GM23338 (cell line): ENCODE data around the gene RNF214. TPM values are rescaled to one million over a fixed set of nuclear protein-coding genes. Genes with fewer than 3 reads are reported as not detected.

Experiments
- ATAC-seq: fragments of 200-7000 bp; cut with Tn5 transposase; 3 replicates; pipeline ENCODE4 v1.9.1; 2020
- DNase-seq: peaks from one replicate; pipeline ENCODE4 v3.0.0-alpha.2; 2015; ENCODE audit warnings: low spot score
- H2AFZ ChIP-seq: fragments of 200-600 bp; sonication (generic); 2 replicates; pipeline ENCODE4 v1.8.0; 2016; ENCODE audit warnings: antibody characterized with exemption, mild to moderate bottlenecking, moderate library complexity
- H3F3A ChIP-seq: fragments of 200-600 bp; sonication (generic); replicated peaks from 2 replicates; pipeline ENCODE4 v1.8.0; 2017; ENCODE audit warnings: antibody characterized with exemption, mixed run types, low read depth
- H3K27ac ChIP-seq: fragments of 200-600 bp; sonication (generic); 2 replicates; pipeline ENCODE4 v1.6.1; 2016; ENCODE audit warnings: low read depth
- H3K27me3 ChIP-seq: fragments of 200-600 bp; sonication (generic); 2 replicates; pipeline ENCODE4 v1.8.0; 2016; ENCODE audit warnings: mild to moderate bottlenecking, mixed run types, moderate library complexity; ENCODE audit not compliant: insufficient read depth
- H3K36me3 ChIP-seq: fragments of 200-600 bp; sonication (generic); 2 replicates; pipeline ENCODE4 v1.8.0; 2016; ENCODE audit warnings: mild to moderate bottlenecking; ENCODE audit not compliant: insufficient read depth
- H3K4me1 ChIP-seq: fragments of 200-600 bp; sonication (generic); 2 replicates; pipeline ENCODE4 v1.8.0; 2016; ENCODE audit warnings: mild to moderate bottlenecking, moderate library complexity; ENCODE audit not compliant: insufficient read depth
- H3K4me2 ChIP-seq: fragments of 200-600 bp; sonication (generic); 2 replicates; pipeline ENCODE4 v1.7.1; 2017; ENCODE audit warnings: mixed run types
- H3K4me3 ChIP-seq: fragments of 200-600 bp; sonication (generic); 2 replicates; pipeline ENCODE4 v1.6.1; 2016; ENCODE audit warnings: mixed run types
- H3K79me2 ChIP-seq: fragments of 200-600 bp; sonication (generic); replicated peaks from 2 replicates; pipeline ENCODE4 v1.8.0; 2017; ENCODE audit warnings: mild to moderate bottlenecking; ENCODE audit not compliant: insufficient read depth
- H3K9me2 ChIP-seq: fragments of 200-600 bp; sonication (generic); 2 replicates; pipeline ENCODE4 v1.8.0; 2017; ENCODE audit not compliant: insufficient read depth
- H4K20me1 ChIP-seq: fragments of 200-600 bp; sonication (generic); replicated peaks from 2 replicates; pipeline ENCODE4 v1.8.0; 2017; ENCODE audit warnings: mild to moderate bottlenecking; ENCODE audit not compliant: insufficient read depth
- H3K27ac Mint-ChIP-seq: 2 replicates; pipeline ENCODE4 v1.8.0; 2020; ENCODE audit warnings: inconsistent platforms, mild to moderate bottlenecking, moderate library complexity, mixed read lengths
- H3K27me3 Mint-ChIP-seq: 3 replicates; pipeline ENCODE4 v1.8.0; 2022; ENCODE audit warnings: low read depth, mild to moderate bottlenecking, moderate library complexity, mixed read lengths, inconsistent platforms; ENCODE audit not compliant: insufficient read depth, poor library complexity
- H3K36me3 Mint-ChIP-seq: 3 replicates; pipeline ENCODE4 v1.8.0; 2021; ENCODE audit warnings: low read depth, mild to moderate bottlenecking, inconsistent platforms, moderate library complexity, mixed read lengths
- H3K4me1 Mint-ChIP-seq: 3 replicates; pipeline ENCODE4 v1.8.0; 2020; ENCODE audit warnings: mild to moderate bottlenecking, inconsistent platforms, mixed read lengths
- H3K4me3 Mint-ChIP-seq: 3 replicates; pipeline ENCODE4 v1.8.0; 2021; ENCODE audit warnings: moderate library complexity, mild to moderate bottlenecking, inconsistent platforms, mixed read lengths
- H3K9me3 Mint-ChIP-seq: 3 replicates; pipeline ENCODE4 v1.8.0; 2020; ENCODE audit warnings: moderate library complexity, mild to moderate bottlenecking, inconsistent platforms, mixed read lengths
- CREB1 ChIP-seq: fragments of 250-450 bp; sonication (Bioruptor Pico); IDR thresholded peaks from 2 replicates; pipeline ENCODE4 v1.5.0; 2020; ENCODE audit warnings: low read depth, mild to moderate bottlenecking, moderate library complexity
- EZH2 ChIP-seq: fragments of 200-600 bp; sonication (generic); IDR thresholded peaks from one replicate; pipeline ENCODE4 v1.8.0; 2017; ENCODE audit warnings: antibody characterized with exemption, mild to moderate bottlenecking, low read depth; ENCODE audit not compliant: unreplicated experiment
- EZH2phosphoT487 ChIP-seq: fragments of 200-600 bp; sonication (generic); IDR thresholded peaks from one replicate; pipeline ENCODE4 v1.8.1; 2018; ENCODE audit warnings: antibody characterized with exemption; ENCODE audit not compliant: unreplicated experiment
- JUNB ChIP-seq: IDR thresholded peaks from one replicate; pipeline ENCODE4 v1.6.1; 2016; ENCODE audit warnings: antibody characterized with exemption; ENCODE audit not compliant: unreplicated experiment
- NANOG ChIP-seq: IDR thresholded peaks from 2 replicates; pipeline ENCODE4 v1.6.1; 2016; ENCODE audit warnings: antibody characterized with exemption, borderline replicate concordance
- POLR2AphosphoS5 ChIP-seq: IDR thresholded peaks from 2 replicates; pipeline ENCODE4 v1.6.1; 2016; ENCODE audit warnings: antibody characterized with exemption, low read depth
- STAT1 ChIP-seq: IDR thresholded peaks from one replicate; pipeline ENCODE4 v1.6.1; 2016; ENCODE audit warnings: antibody characterized with exemption; ENCODE audit not compliant: unreplicated experiment
- ZNF114 ChIP-seq: fragments of 250-450 bp; sonication (Bioruptor Pico); IDR thresholded peaks from 2 replicates; pipeline ENCODE4 v1.5.0; 2020; ENCODE audit warnings: mild to moderate bottlenecking, moderate library complexity
- ZNF331 ChIP-seq: fragments of 250-450 bp; sonication (Bioruptor Pico); IDR thresholded peaks from 2 replicates; pipeline ENCODE4 v1.5.0; 2020; ENCODE audit warnings: low read depth, mild to moderate bottlenecking, moderate library complexity
- polyA plus RNA-seq: library from polyadenylated mRNA; unstranded; fragments of >200 nt; fragmentation: Nextera tagmentation; extraction: Ambion mirVana; gene quantifications from 2 replicates; pipeline ENCODE4 v1.2.1, GENCODE V29; 2016
- total RNA-seq: library from RNA; depleted of rRNA; stranded (reverse); fragments of >200 nt; shearing (Covaris generic); gene quantifications from 2 replicates; pipeline ENCODE4 v1.2.3, GENCODE V29; 2014
- TF ChIP-seq, protein P1 (sequence below): fragments of 250-450 bp; sonication (Bioruptor Pico); IDR thresholded peaks from 2 replicates; pipeline ENCODE4 v1.5.0; 2020; ENCODE audit warnings: mild to moderate bottlenecking, moderate library complexity
- TF ChIP-seq, protein P2 (sequence below): IDR thresholded peaks from 2 replicates; pipeline ENCODE4 v1.6.1; 2016; ENCODE audit warnings: antibody characterized with exemption
- TF ChIP-seq, protein P3 (sequence below), 2 experiments: fragments of 200-600 bp in 1 of 2; sonication (generic) in 1 of 2; conservative IDR thresholded peaks; 2 replicates each; pipeline versions ENCODE4 v1.5.1 to v1.6.1; 2016 to 2017; ENCODE audit warnings: antibody characterized with exemption in 2 of 2, low read depth in 2 of 2, mild to moderate bottlenecking in 2 of 2, moderate library complexity in 1 of 2
- TF ChIP-seq, protein P4 (sequence below): IDR thresholded peaks from one replicate; pipeline ENCODE4 v1.6.1; 2018; ENCODE audit warnings: antibody characterized with exemption; ENCODE audit not compliant: unreplicated experiment

Gene RNF214
- total and polyA plus RNA-seq, 2 experiments from 2014 or later, result 19.4 to 28.4 TPM

DNA sequence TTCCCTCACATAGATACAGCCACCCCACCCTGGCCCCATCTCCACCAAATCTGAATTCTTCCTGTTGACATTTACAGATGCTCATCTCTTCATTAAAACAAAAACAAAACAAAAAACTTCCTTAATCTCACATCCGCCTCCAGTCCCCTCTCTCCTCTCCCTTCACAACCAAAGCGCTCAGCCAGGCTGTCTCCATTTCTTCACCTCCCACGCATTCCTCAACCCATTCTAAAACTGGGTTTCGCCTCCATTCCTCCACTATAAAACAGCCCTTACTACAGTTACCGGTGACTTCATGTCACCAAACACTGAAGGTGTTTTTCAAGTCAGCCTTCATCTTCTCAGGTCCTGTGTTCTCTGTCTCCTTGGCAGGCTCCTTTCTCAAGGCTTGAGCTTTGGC is 68.3 kb downstream of the RNF214 start:
- no peaks in the 10 kb centered on the region for H3K27me3 ChIP-seq
- peak overlapping the region; percentile 40; the same call in 1 of the 2 replicates for H2AFZ ChIP-seq
- H3K27ac Mint-ChIP-seq, result no peak overlapping the region
- TF ChIP-seq JUNB (no peak), EZH2phosphoT487 (no peak), EZH2 (no peak), STAT1 (no peak), NANOG (no peak), ZNF331 (CRISPR knock-in tag) (no peak), POLR2AphosphoS5 (no peak), CREB1 (no peak), ZNF114 (CRISPR knock-in tag) (no peak)
- TF ChIP-seq, protein P1, sequence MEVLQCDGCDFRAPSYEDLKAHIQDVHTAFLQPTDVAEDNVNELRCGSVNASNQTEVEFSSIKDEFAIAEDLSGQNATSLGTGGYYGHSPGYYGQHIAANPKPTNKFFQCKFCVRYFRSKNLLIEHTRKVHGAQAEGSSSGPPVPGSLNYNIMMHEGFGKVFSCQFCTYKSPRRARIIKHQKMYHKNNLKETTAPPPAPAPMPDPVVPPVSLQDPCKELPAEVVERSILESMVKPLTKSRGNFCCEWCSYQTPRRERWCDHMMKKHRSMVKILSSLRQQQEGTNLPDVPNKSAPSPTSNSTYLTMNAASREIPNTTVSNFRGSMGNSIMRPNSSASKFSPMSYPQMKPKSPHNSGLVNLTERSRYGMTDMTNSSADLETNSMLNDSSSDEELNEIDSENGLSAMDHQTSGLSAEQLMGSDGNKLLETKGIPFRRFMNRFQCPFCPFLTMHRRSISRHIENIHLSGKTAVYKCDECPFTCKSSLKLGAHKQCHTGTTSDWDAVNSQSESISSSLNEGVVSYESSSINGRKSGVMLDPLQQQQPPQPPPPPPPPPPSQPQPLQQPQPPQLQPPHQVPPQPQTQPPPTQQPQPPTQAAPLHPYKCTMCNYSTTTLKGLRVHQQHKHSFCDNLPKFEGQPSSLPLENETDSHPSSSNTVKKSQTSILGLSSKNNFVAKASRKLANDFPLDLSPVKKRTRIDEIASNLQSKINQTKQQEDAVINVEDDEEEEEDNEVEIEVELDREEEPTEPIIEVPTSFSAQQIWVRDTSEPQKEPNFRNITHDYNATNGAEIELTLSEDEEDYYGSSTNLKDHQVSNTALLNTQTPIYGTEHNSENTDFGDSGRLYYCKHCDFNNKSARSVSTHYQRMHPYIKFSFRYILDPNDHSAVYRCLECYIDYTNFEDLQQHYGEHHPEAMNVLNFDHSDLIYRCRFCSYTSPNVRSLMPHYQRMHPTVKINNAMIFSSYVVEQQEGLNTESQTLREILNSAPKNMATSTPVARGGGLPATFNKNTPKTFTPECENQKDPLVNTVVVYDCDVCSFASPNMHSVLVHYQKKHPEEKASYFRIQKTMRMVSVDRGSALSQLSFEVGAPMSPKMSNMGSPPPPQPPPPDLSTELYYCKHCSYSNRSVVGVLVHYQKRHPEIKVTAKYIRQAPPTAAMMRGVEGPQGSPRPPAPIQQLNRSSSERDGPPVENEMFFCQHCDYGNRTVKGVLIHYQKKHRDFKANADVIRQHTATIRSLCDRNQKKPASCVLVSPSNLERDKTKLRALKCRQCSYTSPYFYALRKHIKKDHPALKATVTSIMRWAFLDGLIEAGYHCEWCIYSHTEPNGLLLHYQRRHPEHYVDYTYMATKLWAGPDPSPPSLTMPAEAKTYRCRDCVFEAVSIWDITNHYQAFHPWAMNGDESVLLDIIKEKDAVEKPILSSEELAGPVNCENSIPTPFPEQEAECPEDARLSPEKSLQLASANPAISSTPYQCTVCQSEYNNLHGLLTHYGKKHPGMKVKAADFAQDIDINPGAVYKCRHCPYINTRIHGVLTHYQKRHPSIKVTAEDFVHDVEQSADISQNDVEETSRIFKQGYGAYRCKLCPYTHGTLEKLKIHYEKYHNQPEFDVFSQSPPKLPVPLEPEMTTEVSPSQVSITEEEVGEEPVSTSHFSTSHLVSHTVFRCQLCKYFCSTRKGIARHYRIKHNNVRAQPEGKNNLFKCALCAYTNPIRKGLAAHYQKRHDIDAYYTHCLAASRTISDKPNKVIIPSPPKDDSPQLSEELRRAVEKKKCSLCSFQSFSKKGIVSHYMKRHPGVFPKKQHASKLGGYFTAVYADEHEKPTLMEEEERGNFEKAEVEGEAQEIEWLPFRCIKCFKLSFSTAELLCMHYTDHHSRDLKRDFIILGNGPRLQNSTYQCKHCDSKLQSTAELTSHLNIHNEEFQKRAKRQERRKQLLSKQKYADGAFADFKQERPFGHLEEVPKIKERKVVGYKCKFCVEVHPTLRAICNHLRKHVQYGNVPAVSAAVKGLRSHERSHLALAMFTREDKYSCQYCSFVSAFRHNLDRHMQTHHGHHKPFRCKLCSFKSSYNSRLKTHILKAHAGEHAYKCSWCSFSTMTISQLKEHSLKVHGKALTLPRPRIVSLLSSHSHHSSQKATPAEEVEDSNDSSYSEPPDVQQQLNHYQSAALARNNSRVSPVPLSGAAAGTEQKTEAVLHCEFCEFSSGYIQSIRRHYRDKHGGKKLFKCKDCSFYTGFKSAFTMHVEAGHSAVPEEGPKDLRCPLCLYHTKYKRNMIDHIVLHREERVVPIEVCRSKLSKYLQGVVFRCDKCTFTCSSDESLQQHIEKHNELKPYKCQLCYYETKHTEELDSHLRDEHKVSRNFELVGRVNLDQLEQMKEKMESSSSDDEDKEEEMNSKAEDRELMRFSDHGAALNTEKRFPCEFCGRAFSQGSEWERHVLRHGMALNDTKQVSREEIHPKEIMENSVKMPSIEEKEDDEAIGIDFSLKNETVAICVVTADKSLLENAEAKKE (CRISPR knock-in tag), result no peak
- TF ChIP-seq, protein P2, sequence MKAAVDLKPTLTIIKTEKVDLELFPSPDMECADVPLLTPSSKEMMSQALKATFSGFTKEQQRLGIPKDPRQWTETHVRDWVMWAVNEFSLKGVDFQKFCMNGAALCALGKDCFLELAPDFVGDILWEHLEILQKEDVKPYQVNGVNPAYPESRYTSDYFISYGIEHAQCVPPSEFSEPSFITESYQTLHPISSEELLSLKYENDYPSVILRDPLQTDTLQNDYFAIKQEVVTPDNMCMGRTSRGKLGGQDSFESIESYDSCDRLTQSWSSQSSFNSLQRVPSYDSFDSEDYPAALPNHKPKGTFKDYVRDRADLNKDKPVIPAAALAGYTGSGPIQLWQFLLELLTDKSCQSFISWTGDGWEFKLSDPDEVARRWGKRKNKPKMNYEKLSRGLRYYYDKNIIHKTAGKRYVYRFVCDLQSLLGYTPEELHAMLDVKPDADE, result no peak
- TF ChIP-seq, protein P3, sequence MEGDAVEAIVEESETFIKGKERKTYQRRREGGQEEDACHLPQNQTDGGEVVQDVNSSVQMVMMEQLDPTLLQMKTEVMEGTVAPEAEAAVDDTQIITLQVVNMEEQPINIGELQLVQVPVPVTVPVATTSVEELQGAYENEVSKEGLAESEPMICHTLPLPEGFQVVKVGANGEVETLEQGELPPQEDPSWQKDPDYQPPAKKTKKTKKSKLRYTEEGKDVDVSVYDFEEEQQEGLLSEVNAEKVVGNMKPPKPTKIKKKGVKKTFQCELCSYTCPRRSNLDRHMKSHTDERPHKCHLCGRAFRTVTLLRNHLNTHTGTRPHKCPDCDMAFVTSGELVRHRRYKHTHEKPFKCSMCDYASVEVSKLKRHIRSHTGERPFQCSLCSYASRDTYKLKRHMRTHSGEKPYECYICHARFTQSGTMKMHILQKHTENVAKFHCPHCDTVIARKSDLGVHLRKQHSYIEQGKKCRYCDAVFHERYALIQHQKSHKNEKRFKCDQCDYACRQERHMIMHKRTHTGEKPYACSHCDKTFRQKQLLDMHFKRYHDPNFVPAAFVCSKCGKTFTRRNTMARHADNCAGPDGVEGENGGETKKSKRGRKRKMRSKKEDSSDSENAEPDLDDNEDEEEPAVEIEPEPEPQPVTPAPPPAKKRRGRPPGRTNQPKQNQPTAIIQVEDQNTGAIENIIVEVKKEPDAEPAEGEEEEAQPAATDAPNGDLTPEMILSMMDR (conservative IDR thresholded peaks at IDR 0.05; ENCODE audit: low read depth in 2 of 2), result no peak
- TF ChIP-seq, protein P4, sequence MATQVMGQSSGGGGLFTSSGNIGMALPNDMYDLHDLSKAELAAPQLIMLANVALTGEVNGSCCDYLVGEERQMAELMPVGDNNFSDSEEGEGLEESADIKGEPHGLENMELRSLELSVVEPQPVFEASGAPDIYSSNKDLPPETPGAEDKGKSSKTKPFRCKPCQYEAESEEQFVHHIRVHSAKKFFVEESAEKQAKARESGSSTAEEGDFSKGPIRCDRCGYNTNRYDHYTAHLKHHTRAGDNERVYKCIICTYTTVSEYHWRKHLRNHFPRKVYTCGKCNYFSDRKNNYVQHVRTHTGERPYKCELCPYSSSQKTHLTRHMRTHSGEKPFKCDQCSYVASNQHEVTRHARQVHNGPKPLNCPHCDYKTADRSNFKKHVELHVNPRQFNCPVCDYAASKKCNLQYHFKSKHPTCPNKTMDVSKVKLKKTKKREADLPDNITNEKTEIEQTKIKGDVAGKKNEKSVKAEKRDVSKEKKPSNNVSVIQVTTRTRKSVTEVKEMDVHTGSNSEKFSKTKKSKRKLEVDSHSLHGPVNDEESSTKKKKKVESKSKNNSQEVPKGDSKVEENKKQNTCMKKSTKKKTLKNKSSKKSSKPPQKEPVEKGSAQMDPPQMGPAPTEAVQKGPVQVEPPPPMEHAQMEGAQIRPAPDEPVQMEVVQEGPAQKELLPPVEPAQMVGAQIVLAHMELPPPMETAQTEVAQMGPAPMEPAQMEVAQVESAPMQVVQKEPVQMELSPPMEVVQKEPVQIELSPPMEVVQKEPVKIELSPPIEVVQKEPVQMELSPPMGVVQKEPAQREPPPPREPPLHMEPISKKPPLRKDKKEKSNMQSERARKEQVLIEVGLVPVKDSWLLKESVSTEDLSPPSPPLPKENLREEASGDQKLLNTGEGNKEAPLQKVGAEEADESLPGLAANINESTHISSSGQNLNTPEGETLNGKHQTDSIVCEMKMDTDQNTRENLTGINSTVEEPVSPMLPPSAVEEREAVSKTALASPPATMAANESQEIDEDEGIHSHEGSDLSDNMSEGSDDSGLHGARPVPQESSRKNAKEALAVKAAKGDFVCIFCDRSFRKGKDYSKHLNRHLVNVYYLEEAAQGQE, result no peak
- peaks cover 34% of the 10 kb centered on the region for H3K4me1 ChIP-seq
- no peak for DNase-seq
- H3K27me3 Mint-ChIP-seq, result peaks cover 25% of the 10 kb centered on the region
- H3K9me3 Mint-ChIP-seq, result no peaks in the 10 kb centered on the region
- H3K4me2 ChIP-seq, result peak overlapping the region; percentile 60; the same call in 1 of the 2 replicates
- H3K9me2 ChIP-seq, result no peaks in the 10 kb centered on the region
- H3F3A ChIP-seq, result no peaks in the 10 kb centered on the region
- H4K20me1 ChIP-seq, result no peaks in the 10 kb centered on the region; the same call in 1 of the 2 replicates
- H3K4me3 Mint-ChIP-seq, result peak overlapping the region; percentile 11; the same call in 1 of the 3 replicates
- no peaks in the 10 kb centered on the region for H3K36me3 ChIP-seq
- no peak for ATAC-seq
- H3K4me3 ChIP-seq, result no peak overlapping the region
- peak overlapping the region; percentile 10; the same call in 1 of the 2 replicates for H3K27ac ChIP-seq
- H3K4me1 Mint-ChIP-seq, result peaks cover 41% of the 10 kb centered on the region
- H3K36me3 Mint-ChIP-seq, result no peaks in the 10 kb centered on the region
- H3K79me2 ChIP-seq, result no peaks in the 10 kb centered on the region
